T1000 (cell line): ENCODE results near the gene TRIM4.
"Not testable (repeated sequence)": the region's sequence is repeated elsewhere in the genome, so short reads cannot be mapped to it uniquely, and the experiment has no call there.

Source experiments
- DNase-seq: peaks from one replicate; lab custom pipeline; 2025; ENCODE audit warnings: mixed read lengths; lab: John Stamatoyannopoulos, UW

Gene TRIM4

GRCh38 chr7:99918959-99919813 is at the start of gene TRIM4:
TSS of gene TRIM4 (minus strand) at chr7:99919530. CDS start at chr7:99919401, 129 bp downstream.
- peak; percentile 21 for DNase-seq

GRCh38 chr7:99958564-99959227 is 39.4 kb upstream of the TRIM4 start:
- no peak for DNase-seq

DNA sequence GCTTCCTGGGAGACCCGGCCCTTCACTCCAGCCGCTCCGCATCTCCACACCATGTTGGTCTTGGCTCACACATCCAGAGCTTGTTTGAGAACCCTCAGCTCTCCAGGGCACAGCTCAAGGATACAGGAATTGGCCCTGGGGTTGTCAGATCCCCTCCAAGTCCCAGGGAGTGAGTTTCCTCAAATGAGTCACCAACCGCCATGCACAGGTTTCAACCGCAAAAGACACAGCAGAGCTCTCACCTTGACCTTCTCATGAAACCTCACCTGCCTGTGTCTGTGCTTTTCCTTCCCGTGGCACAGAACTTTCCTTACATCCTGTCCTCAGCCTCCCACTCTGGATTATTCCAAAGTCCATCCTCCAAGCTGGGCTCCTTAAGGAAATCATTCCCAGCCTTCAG is 35.9 kb upstream of the TRIM4 start:
- no peak for DNase-seq

DNA sequence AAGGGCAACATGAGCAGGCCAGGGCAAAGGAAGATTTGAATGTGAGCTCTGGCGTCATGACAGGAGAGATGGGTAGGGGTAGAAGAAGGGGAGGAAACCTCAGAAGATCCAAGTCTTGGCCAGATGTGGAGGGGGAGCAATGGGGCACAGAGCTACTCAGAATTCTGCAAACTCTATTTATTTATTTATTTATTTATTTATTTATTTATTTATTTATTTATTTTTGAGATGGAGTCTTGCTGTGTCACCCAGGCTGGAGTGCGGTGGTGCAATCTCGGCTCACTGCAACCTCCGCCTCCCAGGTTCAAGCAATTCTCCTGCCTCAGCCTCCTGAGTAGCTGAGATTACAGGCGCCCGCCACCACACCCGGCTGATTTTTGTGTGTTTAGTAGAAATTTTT is 35.3 kb upstream of the TRIM4 start:
- DNase-seq = not testable (repeated sequence)

DNA sequence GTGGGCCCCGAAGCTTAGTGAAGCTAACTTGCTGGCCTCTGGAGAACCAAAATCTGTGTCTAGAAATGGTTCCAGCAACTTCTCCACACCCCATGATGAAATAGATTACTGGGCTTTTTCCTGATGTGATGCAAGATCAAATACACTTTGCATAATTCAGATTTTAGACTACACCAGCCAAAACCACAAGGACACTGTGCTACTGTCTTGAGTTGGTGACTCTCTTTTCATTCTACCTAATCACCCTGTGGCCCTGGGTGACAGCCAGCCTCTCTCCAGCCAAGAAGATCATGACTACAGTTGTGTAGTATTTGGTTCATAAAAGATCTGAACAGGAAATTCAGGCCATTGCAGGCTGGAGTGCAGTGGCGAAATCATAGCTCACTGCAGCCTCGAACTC is 34.3 kb upstream of the TRIM4 start:
- no peak for DNase-seq

DNA sequence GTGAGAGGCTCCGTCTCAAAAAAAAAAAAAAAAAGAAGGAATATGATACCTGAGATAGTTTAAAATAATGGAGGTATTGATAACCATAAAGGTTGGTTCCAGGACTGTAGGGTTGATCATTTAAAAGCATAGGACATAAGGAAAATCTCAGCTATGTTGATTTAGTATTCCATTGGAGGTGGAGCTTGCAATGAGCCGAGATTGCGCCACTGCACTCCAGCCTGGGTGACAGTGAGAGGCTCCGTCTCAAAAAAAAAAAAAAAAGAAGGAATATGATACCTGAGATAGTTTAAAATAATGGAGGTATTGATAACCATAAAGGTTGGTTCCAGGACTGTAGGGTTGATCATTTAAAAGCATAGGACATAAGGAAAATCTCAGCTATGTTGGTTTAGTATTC is 33.3 kb upstream of the TRIM4 start:
- DNase-seq = not testable (repeated sequence)

- DNase-seq = not testable (repeated sequence)
Measured at GRCh38 chr7:99950819-99951218, 31.5 kb upstream of the TRIM4 start.

GRCh38 chr7:99949645-99950228 is 30.4 kb upstream of the TRIM4 start:
- no peak for DNase-seq

GRCh38 chr7:99947608-99948007 is 28.3 kb upstream of the TRIM4 start:
- DNase-seq = no peak

DNA sequence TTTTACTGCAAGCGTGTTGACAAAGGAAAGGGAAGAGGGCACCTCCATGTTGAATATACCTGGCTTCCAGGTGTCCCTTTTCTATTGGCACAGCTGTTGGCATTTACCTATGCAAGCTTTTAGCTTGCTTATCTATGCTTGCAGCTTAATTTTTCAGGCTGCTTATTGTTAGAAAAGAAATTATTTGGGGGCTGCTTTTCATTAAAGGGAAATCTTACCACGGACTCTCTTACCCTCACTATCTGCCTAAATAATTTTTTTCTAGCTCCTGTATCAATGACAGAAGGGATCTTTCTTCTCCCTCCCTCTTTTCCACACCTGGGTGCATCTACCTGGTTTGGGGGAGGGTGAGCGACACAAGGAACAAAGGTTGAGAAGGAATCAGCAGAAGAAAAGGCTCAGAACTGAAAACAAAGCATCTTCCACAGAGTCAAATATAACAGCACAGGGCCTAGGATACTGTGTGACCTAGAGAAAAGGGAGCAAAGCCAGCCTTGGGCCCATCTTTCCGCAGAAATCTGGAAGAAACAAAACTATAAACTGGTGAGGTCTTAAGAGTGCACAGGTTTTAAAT is 25.3 kb upstream of the TRIM4 start:
- DNase-seq = no peak

DNA sequence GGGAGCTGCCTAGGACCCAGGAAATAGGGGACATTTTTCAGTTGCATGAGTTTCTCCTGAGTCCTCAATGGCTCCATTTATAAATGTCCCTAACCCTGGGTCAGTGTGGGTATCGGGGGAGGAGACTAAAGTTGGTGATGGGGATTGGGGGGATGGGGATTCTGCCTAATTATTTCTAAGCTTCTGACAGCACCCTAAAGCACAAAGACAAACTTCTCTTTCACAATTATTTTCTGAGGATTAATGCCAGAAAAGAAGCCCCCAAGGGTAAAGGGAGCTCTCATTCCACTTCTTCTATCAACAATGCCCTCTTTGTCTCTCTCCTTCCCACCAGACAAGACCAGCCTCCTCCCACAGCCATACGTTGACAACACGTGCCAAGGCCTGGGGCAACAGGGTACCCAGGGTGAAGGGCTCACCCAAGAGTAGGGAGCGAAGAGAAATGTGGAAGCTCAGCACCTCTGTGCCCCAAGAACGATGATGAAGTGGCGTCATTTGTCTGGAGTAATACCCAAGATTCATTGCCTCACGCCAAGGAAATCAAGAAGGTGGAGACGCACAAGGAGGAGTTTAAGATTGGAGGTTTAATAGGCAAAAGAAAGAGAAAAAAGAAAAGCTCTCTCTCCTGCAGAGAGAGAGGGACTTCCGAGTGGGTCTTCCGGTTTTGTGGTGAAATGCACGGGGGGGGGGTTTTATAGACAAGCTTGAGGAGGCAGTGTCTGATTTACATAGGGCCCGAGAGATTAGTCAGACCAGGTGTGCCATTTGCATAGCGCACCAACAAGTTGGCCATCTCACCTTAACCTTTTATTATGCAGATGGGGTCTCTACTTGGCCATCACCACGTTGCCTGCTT is 24.5 kb upstream of the TRIM4 start:
- no peak for DNase-seq

DNA sequence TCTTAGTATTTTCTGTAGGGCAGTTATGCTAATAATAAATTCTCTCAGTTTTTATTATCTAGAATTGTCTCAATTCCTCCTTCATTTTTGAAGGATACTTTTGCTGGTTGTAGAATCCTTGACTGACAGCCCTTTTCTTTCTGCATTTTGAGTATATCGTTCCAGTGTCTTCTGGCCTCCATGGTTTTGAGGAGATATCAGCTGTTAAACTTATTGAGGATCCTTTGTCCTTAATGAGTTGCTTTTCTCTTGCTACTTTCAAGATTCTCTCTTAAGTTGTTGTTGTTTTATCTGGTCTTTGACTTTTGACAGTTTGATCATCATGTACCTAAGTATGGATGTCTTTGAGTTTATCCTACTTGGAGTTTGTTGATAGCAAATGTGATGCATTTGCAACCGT is 19.0 kb upstream of the TRIM4 start:
- no peak for DNase-seq

- not testable (repeated sequence) for DNase-seq
Measured at GRCh38 chr7:99935009-99935408, 15.7 kb upstream of the TRIM4 start.

- no peak for DNase-seq
Measured at GRCh38 chr7:99930376-99930775, 11.0 kb upstream of the TRIM4 start.

GRCh38 chr7:99929730-99930053 is 10.4 kb upstream of the TRIM4 start:
- no peak for DNase-seq

DNA sequence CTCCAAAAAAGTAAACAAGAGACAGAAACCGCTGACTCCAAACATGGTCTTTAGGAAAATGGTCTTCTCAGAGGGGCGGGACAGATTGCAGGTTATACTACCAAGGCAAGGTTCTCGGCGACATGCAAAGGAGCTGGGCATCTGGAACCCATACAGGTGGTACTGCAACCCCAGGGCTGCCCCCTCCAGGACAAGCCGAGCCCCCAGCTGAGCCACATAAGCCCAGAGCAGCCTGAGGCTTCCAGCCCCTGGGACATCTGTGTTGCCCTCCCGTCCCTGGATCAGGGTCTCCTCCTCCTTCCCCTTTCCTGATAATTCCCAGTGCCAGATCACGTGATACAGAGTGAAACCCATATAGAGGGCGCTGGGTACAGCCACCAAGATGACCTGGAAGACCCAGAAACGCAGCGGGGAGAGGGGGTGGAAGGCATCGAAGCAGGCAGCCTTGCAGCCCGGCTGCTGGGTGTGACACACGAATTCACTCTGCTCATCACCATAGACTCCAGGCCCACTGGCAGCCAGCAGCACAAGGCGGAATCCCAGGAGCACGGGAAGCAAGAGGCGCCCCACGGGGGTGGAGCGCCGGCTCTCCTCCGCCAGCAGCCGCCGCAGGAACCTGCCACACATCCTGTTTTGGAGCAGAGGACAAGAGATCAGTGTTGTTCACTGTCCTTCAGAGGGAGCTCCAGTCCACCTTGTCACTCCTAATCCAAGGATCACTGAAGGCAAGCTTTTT is 9.8 kb upstream of the TRIM4 start, which contains the start of gene GJC3:
Gene GJC3, minus strand, starts transcription at position 627 of the 736 bp plus-strand sequence. Its CDS starts 0 bp downstream, at position 627.
- DNase-seq = no peak

- no peak for DNase-seq
Measured at GRCh38 chr7:99928188-99928587, 8.9 kb upstream of the TRIM4 start.

- no peak for DNase-seq
Measured at GRCh38 chr7:99927536-99927935, 8.2 kb upstream of the TRIM4 start.

DNA sequence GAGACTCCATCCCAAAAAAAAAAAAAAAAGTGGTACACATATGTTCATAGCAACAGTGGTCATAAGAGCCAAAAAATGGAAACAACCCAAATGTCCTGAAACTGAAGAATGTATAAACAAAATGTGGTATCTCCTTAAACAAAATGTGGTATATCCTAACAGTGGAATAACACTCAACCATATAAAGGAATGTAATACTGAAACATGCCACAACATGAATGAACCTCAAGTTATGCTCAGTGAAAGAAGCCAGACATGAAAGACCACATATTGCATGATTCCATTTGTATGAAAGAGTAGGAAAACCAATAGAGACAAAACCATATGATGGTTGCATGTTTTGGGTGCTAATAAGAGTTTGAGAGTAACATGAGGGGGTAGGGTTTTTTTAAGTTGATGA is 7.0 kb upstream of the TRIM4 start:
- DNase-seq = no peak

DNA sequence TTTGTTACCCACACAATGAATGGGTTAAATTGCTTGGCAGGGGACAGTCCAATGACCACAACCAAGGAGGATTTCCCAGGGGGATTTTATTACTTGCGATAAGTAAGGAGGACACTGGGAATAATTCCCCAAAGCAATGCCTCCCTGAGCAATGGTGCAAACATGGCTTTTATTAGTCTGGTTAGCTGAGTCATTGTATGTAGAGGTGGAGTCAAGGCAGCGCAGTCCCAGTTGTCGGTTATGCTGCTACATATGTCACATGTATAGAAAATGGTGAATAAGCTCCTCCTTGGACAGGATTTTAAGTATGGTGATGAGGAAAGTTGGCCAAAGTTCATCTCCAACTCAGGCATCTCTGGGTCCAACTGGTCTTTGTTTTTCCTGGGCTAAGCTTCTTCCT is 3.9 kb upstream of the TRIM4 start:
- no peak for DNase-seq

DNA sequence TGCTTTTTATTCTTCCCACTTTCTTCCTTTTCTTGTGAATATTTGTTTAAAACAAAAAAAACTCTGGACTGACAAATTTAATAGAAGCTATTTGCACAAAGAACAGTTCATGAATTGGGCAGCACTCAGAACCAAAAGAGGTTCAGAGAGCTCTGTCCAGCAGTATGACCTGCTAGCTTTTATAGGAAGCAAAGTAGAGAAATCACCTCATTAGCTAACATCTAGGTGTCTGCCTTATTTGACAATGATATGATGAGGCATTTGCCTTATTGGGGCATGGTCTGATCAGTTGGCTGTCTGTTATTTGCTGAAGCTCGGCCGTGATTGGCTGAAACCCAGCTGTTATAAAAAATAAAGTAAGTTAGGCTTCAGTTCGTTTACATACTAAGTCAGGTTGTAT is 819 bp upstream of the TRIM4 start:
- DNase-seq = no peak
